Measurements from ENCODE around the gene PTCD2.
"Not testable (repeated sequence)": the region's sequence is repeated elsewhere in the genome, so short reads cannot be mapped to it uniquely, and the experiment has no call there.

PTCD2 gene

GRCh38 chr5:72313141-72313540 is 7.0 kb upstream of the PTCD2 start:
- Histone ChIP-seq H3K9me3 (ENCODE audit: low read depth, low read length) (no peaks in the 10 kb centered on the region), H3K9ac (ENCODE audit: insufficient read length) (no peak overlapping the region), H3K4me3 (no peak overlapping the region), H3K36me3 (ENCODE audit: insufficient read depth, low read length) (peaks cover 74% of the 10 kb centered on the region), H3K27ac (no peak overlapping the region)
- TF ChIP-seq POLR2AphosphoS5 (IDR thresholded peaks at IDR 0.05; ENCODE audit: borderline replicate concordance, low read depth, low read length) (no peak), FOXP2 (optimal IDR thresholded peaks at IDR 0.05; ENCODE audit: control extremely low read depth, extremely low read length, insufficient read depth) (no peak)
- DNase-seq (ENCODE audit: low read depth, low spot score) = no peak

GRCh38 chr5:72314571-72315172 is 5.5 kb upstream of the PTCD2 start:
- no peak for DNase-seq (ENCODE audit: low read depth, low spot score)
- Histone ChIP-seq H3K27ac (no peak overlapping the region), H3K9ac (ENCODE audit: insufficient read length) (no peak overlapping the region), H3K36me3 (ENCODE audit: insufficient read depth, low read length) (peaks cover 65% of the 10 kb centered on the region), H3K4me3 (no peak overlapping the region), H3K9me3 (ENCODE audit: low read depth, low read length) (no peaks in the 10 kb centered on the region)
- TF ChIP-seq FOXP2 (optimal IDR thresholded peaks at IDR 0.05; ENCODE audit: control extremely low read depth, extremely low read length, insufficient read depth) (no peak), EZH2 (IDR thresholded peaks at IDR 0.05) (no peak), POLR2AphosphoS5 (IDR thresholded peaks at IDR 0.05; ENCODE audit: borderline replicate concordance, low read depth, low read length) (no peak)

- DNase-seq (ENCODE audit: low read depth, low spot score); H3K9me3 ChIP-seq (ENCODE audit: low read depth, low read length): not testable (repeated sequence)
- Histone ChIP-seq H3K27ac (peak overlapping the region; percentile 17; the same call in 1 of the 2 replicates), H3K9ac (ENCODE audit: insufficient read length) (peak overlapping the region; percentile 74), H3K4me3 (peak overlapping the region; percentile 84), H3K36me3 (ENCODE audit: insufficient read depth, low read length) (peaks cover 22% of the 10 kb centered on the region)
Observed at GRCh38 chr5:72319435-72319975, 668 bp upstream of the PTCD2 start.

DNA sequence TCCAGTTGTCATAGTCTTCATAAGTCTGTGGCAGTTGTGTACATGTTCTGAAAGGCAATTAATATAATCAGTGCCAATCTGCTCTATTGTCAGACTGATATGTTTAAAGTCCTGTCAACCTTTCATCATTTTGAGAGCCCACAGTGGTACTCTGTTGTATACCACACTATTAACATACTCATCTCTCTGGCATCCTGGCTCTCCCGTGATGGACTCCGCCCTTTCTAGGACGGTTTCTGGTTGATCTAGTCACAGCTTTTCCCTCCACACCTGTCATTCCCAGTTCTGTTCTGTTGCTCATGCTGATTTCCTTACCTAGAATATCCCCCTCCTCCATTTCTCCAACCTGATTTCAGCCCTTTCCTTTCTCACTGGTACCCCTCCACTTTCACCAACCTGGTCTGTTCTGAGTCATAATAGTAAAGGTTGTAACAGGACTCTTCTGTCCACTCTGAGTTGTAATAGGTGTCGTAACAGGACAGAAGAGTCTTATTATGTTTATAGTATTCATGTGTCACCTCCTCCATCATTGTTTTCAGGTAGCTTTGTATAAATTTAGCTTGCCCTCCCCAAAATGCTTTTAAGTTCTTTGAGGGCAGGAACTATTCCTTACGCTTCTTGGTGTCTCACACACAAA is 4.1 kb downstream of the PTCD2 start:
- H3K4me3 ChIP-seq = no peak overlapping the region
- peaks cover 23% of the 10 kb centered on the region for H3K36me3 ChIP-seq (ENCODE audit: insufficient read depth, low read length)
- H3K9ac ChIP-seq (ENCODE audit: insufficient read length) = no peak overlapping the region
- DNase-seq (ENCODE audit: low read depth, low spot score) = no peak
- TF ChIP-seq POLR2AphosphoS5 (IDR thresholded peaks at IDR 0.05; ENCODE audit: borderline replicate concordance, low read depth, low read length) (no peak), FOXP2 (optimal IDR thresholded peaks at IDR 0.05; ENCODE audit: control extremely low read depth, extremely low read length, insufficient read depth) (no peak), EZH2 (IDR thresholded peaks at IDR 0.05) (no peak)
- H3K9me3 ChIP-seq (ENCODE audit: low read depth, low read length) = no peaks in the 10 kb centered on the region
- H3K27ac ChIP-seq = no peak overlapping the region

DNA sequence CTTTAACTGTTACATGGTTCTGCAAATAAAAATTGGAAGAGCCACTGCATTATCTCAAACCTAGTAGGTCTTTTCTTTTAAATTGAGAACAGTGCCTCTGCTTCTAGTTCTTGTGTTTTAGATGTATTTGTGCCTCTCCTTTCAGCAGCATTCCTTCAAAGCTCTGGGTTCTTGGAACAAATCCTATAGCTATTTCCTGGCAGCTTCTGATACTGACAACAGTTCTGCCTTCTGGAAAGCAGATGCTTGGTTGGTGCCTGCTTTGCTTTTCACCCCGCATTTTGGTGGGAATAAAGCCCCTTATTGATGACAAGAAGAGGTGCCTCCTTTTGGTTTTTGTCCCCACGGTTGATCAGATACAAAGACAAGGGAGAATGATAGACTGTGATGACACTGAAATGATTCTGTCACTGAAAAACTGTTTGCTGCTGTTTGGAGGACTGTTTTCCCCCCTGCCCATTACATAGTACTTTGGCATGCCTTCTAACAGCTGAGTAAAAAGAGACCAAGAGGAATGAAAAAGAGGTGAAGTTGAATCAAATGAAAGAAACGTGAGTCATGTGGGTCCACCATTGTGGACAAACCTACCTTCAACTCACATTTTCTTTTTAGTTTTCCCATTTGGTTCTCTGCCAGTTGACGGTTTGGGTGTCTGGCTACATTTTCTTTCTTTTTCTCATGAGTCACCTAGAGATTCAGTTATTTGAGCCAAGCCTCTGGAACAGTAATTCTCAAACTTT is 5.6 kb downstream of the PTCD2 start:
- Histone ChIP-seq H3K36me3 (ENCODE audit: insufficient read depth, low read length) (peaks cover 30% of the 10 kb centered on the region), H3K4me3 (no peak overlapping the region), H3K9me3 (ENCODE audit: low read depth, low read length) (no peaks in the 10 kb centered on the region), H3K9ac (ENCODE audit: insufficient read length) (no peak overlapping the region), H3K27ac (no peak overlapping the region)
- no peak for DNase-seq (ENCODE audit: low read depth, low spot score)
- TF ChIP-seq EZH2 (IDR thresholded peaks at IDR 0.05) (no peak), POLR2AphosphoS5 (IDR thresholded peaks at IDR 0.05; ENCODE audit: borderline replicate concordance, low read depth, low read length) (no peak), FOXP2 (optimal IDR thresholded peaks at IDR 0.05; ENCODE audit: control extremely low read depth, extremely low read length, insufficient read depth) (no peak)

- Histone ChIP-seq H3K36me3 (ENCODE audit: insufficient read depth, low read length) (peaks cover 34% of the 10 kb centered on the region), H3K9me3 (ENCODE audit: low read depth, low read length) (no peaks in the 10 kb centered on the region), H3K4me3 (no peak overlapping the region), H3K9ac (ENCODE audit: insufficient read length) (no peak overlapping the region), H3K27ac (no peak overlapping the region)
- no peak for DNase-seq (ENCODE audit: low read depth, low spot score)
- TF ChIP-seq EZH2 (IDR thresholded peaks at IDR 0.05) = no peak
- TF ChIP-seq POLR2AphosphoS5 (IDR thresholded peaks at IDR 0.05; ENCODE audit: borderline replicate concordance, low read depth, low read length) = no peak
- TF ChIP-seq FOXP2 (optimal IDR thresholded peaks at IDR 0.05; ENCODE audit: control extremely low read depth, extremely low read length, insufficient read depth) = no peak
Observed at GRCh38 chr5:72326306-72326649, 6.1 kb downstream of the PTCD2 start.

DNA sequence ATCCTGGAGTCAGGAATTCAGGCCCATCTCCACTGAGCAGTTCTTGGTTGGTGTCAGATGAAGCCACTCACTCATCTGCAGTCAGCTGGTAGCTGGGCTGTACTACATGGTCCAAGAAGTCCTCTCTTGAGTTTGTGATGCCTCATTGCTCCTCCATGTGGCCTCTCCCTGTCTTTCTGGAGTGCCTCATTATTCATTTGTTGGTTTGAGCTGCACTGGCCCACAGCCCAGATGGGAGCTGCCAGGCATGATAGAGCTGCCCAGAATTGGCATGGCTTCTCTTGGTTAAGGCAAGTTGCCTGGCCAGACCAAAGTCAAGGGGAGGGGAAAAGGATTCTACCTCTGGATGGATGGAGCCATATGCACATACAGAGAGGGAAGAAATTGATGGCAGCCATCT is 8.0 kb downstream of the PTCD2 start:
- Histone ChIP-seq H3K27ac (no peak overlapping the region), H3K4me3 (no peak overlapping the region), H3K9me3 (ENCODE audit: low read depth, low read length) (no peaks in the 10 kb centered on the region), H3K36me3 (ENCODE audit: insufficient read depth, low read length) (peaks cover 39% of the 10 kb centered on the region), H3K9ac (ENCODE audit: insufficient read length) (no peak overlapping the region)
- DNase-seq (ENCODE audit: low read depth, low spot score) = no peak
- TF ChIP-seq POLR2AphosphoS5 (IDR thresholded peaks at IDR 0.05; ENCODE audit: borderline replicate concordance, low read depth, low read length) (no peak), FOXP2 (optimal IDR thresholded peaks at IDR 0.05; ENCODE audit: control extremely low read depth, extremely low read length, insufficient read depth) (no peak), EZH2 (IDR thresholded peaks at IDR 0.05) (no peak)

GRCh38 chr5:72330712-72331111 is 10.5 kb downstream of the PTCD2 start:
- no peak for DNase-seq (ENCODE audit: low read depth, low spot score)
- H3K36me3 ChIP-seq (ENCODE audit: insufficient read depth, low read length) = peaks cover 39% of the 10 kb centered on the region
- TF ChIP-seq FOXP2 (optimal IDR thresholded peaks at IDR 0.05; ENCODE audit: control extremely low read depth, extremely low read length, insufficient read depth) = no peak

More at GRCh38 chr5:72330712-72331111, 10.5 kb downstream of the PTCD2 start:
- no peak overlapping the region for H3K4me3 ChIP-seq
- no peak overlapping the region for H3K9ac ChIP-seq (ENCODE audit: insufficient read length)
- H3K27ac ChIP-seq = no peak overlapping the region
- H3K9me3 ChIP-seq (ENCODE audit: low read depth, low read length) = no peaks in the 10 kb centered on the region

All from SK-N-MC (cell line).